Nephron (organoid): ENCODE results near the gene RBM14.

Experiments
- H3K27ac Mint-ChIP-seq, 3 experiments: 2 replicates each; pipeline ENCODE4 v1.8.0; 2020; ENCODE audit warnings: mixed read lengths in 3 of 3, mild to moderate bottlenecking in 2 of 3, moderate library complexity in 1 of 3
- H3K27me3 Mint-ChIP-seq: 2 replicates; pipeline ENCODE4 v1.8.0; 2021; ENCODE audit warnings: low read depth, mild to moderate bottlenecking, moderate library complexity, mixed read lengths
- H3K36me3 Mint-ChIP-seq: 2 replicates; pipeline ENCODE4 v1.8.0; 2020; ENCODE audit warnings: low read depth, mixed read lengths
- H3K4me1 Mint-ChIP-seq: 2 replicates; pipeline ENCODE4 v1.8.0; 2020; ENCODE audit warnings: mixed read lengths
- H3K4me3 Mint-ChIP-seq, 3 experiments: 2 replicates each; pipeline ENCODE4 v1.8.0; 2020; ENCODE audit warnings: mild to moderate bottlenecking in 3 of 3, mixed read lengths in 3 of 3, moderate library complexity in 2 of 3
- H3K9me3 Mint-ChIP-seq: 2 replicates; pipeline ENCODE4 v1.8.0; 2020; ENCODE audit warnings: mixed read lengths
- CTCF ChIP-seq, 3 experiments: fragments of 200-600 bp; sonication (generic); IDR thresholded peaks; one replicate each; pipeline ENCODE4 v1.5.0; 2021; ENCODE audit warnings: antibody characterized with exemption in 3 of 3; ENCODE audit not compliant: unreplicated experiment in 3 of 3

RBM14 gene

GRCh38 chr11:66616379-66617154 is at the start of gene RBM14:
TSS of gene RBM14 (plus strand) at chr11:66616630. CDS start at chr11:66616721, 91 bp downstream.
- Mint-ChIP-seq H3K9me3 (no peaks in the 10 kb centered on the region), H3K27ac (peak within 1 kb of the TSS; percentile 87 to 99 (median 98))

GRCh38 chr11:66567787-66568123 is 48.7 kb upstream of the RBM14 start:
- peaks cover 5% of the 10 kb centered on the region for H3K27me3 Mint-ChIP-seq
- peaks cover 13% of the 10 kb centered on the region for H3K4me1 Mint-ChIP-seq
- TF ChIP-seq CTCF (IDR thresholded peaks at IDR 0.05; ENCODE audit: unreplicated experiment in 3 of 3) = no peak

More at GRCh38 chr11:66616379-66617154, at the start of gene RBM14:
- H3K27me3 Mint-ChIP-seq = no peaks in the 10 kb centered on the region
- H3K4me1 Mint-ChIP-seq = peaks cover 32% of the 10 kb centered on the region
- peaks cover 26% of the 10 kb centered on the region for H3K36me3 Mint-ChIP-seq
- TF ChIP-seq CTCF (IDR thresholded peaks at IDR 0.05; ENCODE audit: unreplicated experiment in 3 of 3) = no peak
- peak within 1 kb of the TSS; percentile 99 for H3K4me3 Mint-ChIP-seq

GRCh38 chr11:66568124-66568916 is 48.1 kb upstream of the RBM14 start, which contains the start of gene CTSF:
TSS of gene CTSF (minus strand) at chr11:66568606. CDS start at chr11:66568486, 120 bp downstream.
- Mint-ChIP-seq H3K27me3 (peaks cover 5% of the 10 kb centered on the region), H3K27ac (no peak within 1 kb of the TSS), H3K4me3 (no peak within 1 kb of the TSS), H3K4me1 (peaks cover 13% of the 10 kb centered on the region), H3K9me3 (no peaks in the 10 kb centered on the region), H3K36me3 (no peaks in the 10 kb centered on the region)
- no peak for TF ChIP-seq CTCF (IDR thresholded peaks at IDR 0.05; ENCODE audit: unreplicated experiment in 3 of 3)

More at GRCh38 chr11:66567787-66568123, 48.7 kb upstream of the RBM14 start:
- Mint-ChIP-seq H3K9me3 (no peaks in the 10 kb centered on the region), H3K4me3 (no peak overlapping the region), H3K27ac (no peak overlapping the region), H3K36me3 (no peaks in the 10 kb centered on the region)

GRCh38 chr11:66569076-66569475 is 47.4 kb upstream of the RBM14 start:
- peaks cover 5% of the 10 kb centered on the region for H3K27me3 Mint-ChIP-seq
- no peak for TF ChIP-seq CTCF (IDR thresholded peaks at IDR 0.05; ENCODE audit: unreplicated experiment in 3 of 3)
- peaks cover 13% of the 10 kb centered on the region for H3K4me1 Mint-ChIP-seq
- H3K27ac Mint-ChIP-seq = no peak overlapping the region
- H3K4me3 Mint-ChIP-seq = no peak overlapping the region
- peaks cover 3% of the 10 kb centered on the region for H3K9me3 Mint-ChIP-seq
- no peaks in the 10 kb centered on the region for H3K36me3 Mint-ChIP-seq

GRCh38 chr11:66570079-66570849 is 46.2 kb upstream of the RBM14 start:
- H3K36me3 Mint-ChIP-seq = no peaks in the 10 kb centered on the region
- H3K9me3 Mint-ChIP-seq = peaks cover 5% of the 10 kb centered on the region
- H3K4me3 Mint-ChIP-seq = no peak overlapping the region
- peaks cover 13% of the 10 kb centered on the region for H3K4me1 Mint-ChIP-seq
- TF ChIP-seq CTCF (IDR thresholded peaks at IDR 0.05; ENCODE audit: unreplicated experiment in 3 of 3) = no peak
- H3K27ac Mint-ChIP-seq = peak overlapping the region; percentile 47 to 91 (median 79)
- peaks cover 5% of the 10 kb centered on the region for H3K27me3 Mint-ChIP-seq
